Body of pancreas (tissue), 4 donors: ENCODE results near the gene CASZ1.

Experiments used
- CTCF ChIP-seq, 7 experiments: fragments of 450-650 bp in 4 of 7; fragments of 200-600 bp in 3 of 7; sonication (generic) in 3 of 7; IDR thresholded peaks; one replicate each; pipeline ENCODE4 v1.5.1; 2016 to 2019; ENCODE audit warnings: antibody characterized with exemption in 7 of 7
- POLR2A ChIP-seq, 3 donors: fragments of 450-650 bp; IDR thresholded peaks; one replicate each; pipeline ENCODE4 v1.6.1; 2016; ENCODE audit warnings: antibody characterized with exemption in 3 of 3, mild to moderate bottlenecking in 2 of 3

GRCh38 chr1:10626131-10626731 is 170.2 kb downstream of the CASZ1 start:
- TF ChIP-seq CTCF (IDR thresholded peaks at IDR 0.05) (no peak), POLR2A (IDR thresholded peaks at IDR 0.05) (no peak)
